Activated CD4-positive, alpha-beta memory T cell treated with anti-CD3 and anti-CD28 coated beads for 36 hours (primary cell): ENCODE data around the gene CSNK1D. TPM values are rescaled to one million over a fixed set of nuclear protein-coding genes. Genes with fewer than 3 reads are reported as not detected.

ENCODE experiments used
- CTCF ChIA-PET: fragments of 350-600 bp; sonication (Branson Sonifier 250); formaldehyde crosslinking; loops from one replicate; lab custom pipeline; 2021; ENCODE audit warnings: antibody characterized with exemption, inconsistent platforms; lab: Charles Lee
- POLR2A ChIA-PET: fragments of 350-600 bp; sonication (Branson Sonifier 250); formaldehyde crosslinking; loops from one replicate; lab custom pipeline; 2021; ENCODE audit warnings: antibody characterized with exemption; lab: Charles Lee
- DNase-seq: peaks from one replicate; pipeline ENCODE4 v3.0.0-alpha.2; 2020
- H3K27ac Mint-ChIP-seq: one replicate; pipeline ENCODE4 v1.8.0; 2021; ENCODE audit warnings: mixed read lengths
- H3K27me3 Mint-ChIP-seq: one replicate; pipeline ENCODE4 v1.8.0; 2021; ENCODE audit warnings: mixed read lengths
- H3K36me3 Mint-ChIP-seq: one replicate; pipeline ENCODE4 v1.8.0; 2021; ENCODE audit warnings: mixed read lengths
- H3K4me1 Mint-ChIP-seq: one replicate; pipeline ENCODE4 v1.8.0; 2021; ENCODE audit warnings: low read depth, mixed read lengths
- H3K4me3 Mint-ChIP-seq: one replicate; pipeline ENCODE4 v1.8.0; 2021; ENCODE audit warnings: mild to moderate bottlenecking, mixed read lengths
- H3K9me3 Mint-ChIP-seq: one replicate; pipeline ENCODE4 v1.8.0; 2021; ENCODE audit warnings: mixed read lengths
- intact Hi-C: fragments of 100-400 bp; cut with micrococcal nuclease; formaldehyde crosslinking; loops from one replicate; pipeline ENCODE4 v1.15.1; 2023
- total RNA-seq, 2 experiments: library from RNA; stranded (reverse); gene quantifications; one replicate each; pipeline ENCODE4 v1.2.3, GENCODE V29; 2021

The CSNK1D gene
- total RNA-seq, 2 experiments from 2014 or later, result 110 to 111 TPM

DNA sequence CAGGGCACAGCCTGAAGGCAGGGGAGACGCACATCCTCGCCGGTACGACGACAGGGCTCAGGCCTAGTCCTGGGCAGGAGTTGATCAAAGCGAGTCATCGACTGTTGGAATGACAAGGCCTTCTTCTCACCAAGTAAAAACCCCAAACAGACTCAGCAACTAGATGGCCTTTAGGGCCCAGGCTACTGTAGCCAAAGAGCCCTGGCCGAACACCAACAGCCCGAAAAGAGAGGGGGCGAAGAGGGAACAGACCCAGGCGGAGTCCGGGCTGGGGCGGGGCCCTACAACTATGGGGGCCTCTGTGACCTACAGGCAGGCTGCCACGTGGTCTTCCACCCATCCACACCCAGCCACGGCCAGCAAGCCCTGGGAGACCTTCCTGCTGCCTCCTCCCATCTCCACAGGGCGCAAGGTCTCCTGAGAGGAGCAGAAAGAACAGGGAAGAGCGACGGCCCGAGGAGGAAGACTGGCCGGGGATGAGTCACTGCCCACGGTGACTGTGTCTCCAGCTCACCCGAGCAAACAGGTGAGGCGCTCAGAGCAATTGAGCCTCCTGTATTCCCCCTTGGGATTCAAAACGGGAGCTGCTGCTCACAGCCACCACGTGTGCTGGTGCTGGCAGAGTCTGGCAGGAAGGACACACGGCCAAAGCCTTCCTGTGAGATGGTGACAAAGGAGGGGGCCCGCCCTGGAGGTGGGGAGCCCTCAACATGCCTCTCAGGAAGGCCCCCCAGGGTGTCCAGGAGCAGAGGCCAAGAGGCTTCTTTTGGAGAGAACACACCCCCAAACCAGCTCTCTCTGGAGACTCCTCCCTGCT lies 26.9 kb downstream of the CSNK1D start:
- Mint-ChIP-seq H3K9me3 (no peaks in the 10 kb centered on the region), H3K4me3 (no peak overlapping the region), H3K27me3 (no peaks in the 10 kb centered on the region), H3K36me3 (peaks cover 63% of the 10 kb centered on the region), H3K27ac (peak overlapping the region; percentile 77), H3K4me1 (peaks cover 26% of the 10 kb centered on the region)
- intact Hi-C loops, result no loop called here
- DNase-seq, result no peak
- ChIA-PET CTCF (interaction anchor here (2.7 kb wide), 1 partner anchor 11 kb away, joined by 8 read pairs; no protein-coding TSS in a partner anchor), POLR2A (interaction anchor here (0.6 kb wide), 1 partner anchor 10 kb away, joined by 3 read pairs; no protein-coding TSS in a partner anchor)

- CTCF ChIA-PET, result no interaction called here
- H3K36me3 Mint-ChIP-seq, result peaks cover 60% of the 10 kb centered on the region
- no peaks in the 10 kb centered on the region for H3K27me3 Mint-ChIP-seq
- H3K9me3 Mint-ChIP-seq, result no peaks in the 10 kb centered on the region
- no peak overlapping the region for H3K4me3 Mint-ChIP-seq
- POLR2A ChIA-PET, result interaction anchor here (0.6 to 0.8 kb wide), 2 partner anchors 11 to 71 kb away, joined by 3 read pairs; no protein-coding TSS in a partner anchor
- H3K4me1 Mint-ChIP-seq, result peaks cover 29% of the 10 kb centered on the region
- intact Hi-C loops, result no loop called here
- DNase-seq, result no peak
- H3K27ac Mint-ChIP-seq, result peak overlapping the region; percentile 77
These were observed 27.5 kb downstream of the CSNK1D start for GRCh38 chr17:82246040-82246364.

- peaks cover 35% of the 10 kb centered on the region for H3K4me1 Mint-ChIP-seq
- intact Hi-C loops, result no loop called here
- no peak overlapping the region for H3K4me3 Mint-ChIP-seq
- no peaks in the 10 kb centered on the region for H3K27me3 Mint-ChIP-seq
- DNase-seq, result no peak
- H3K27ac Mint-ChIP-seq, result peak overlapping the region; percentile 70
- no peaks in the 10 kb centered on the region for H3K9me3 Mint-ChIP-seq
- CTCF ChIA-PET, result interaction anchor here (1.2 kb wide), 2 partner anchors 9 to 47 kb away, joined by 3 to 5 read pairs; no protein-coding TSS in a partner anchor
- POLR2A ChIA-PET, result interaction anchor here (0.6 to 0.8 kb wide), 2 partner anchors 11 to 71 kb away, joined by 3 read pairs; no protein-coding TSS in a partner anchor
- peaks cover 59% of the 10 kb centered on the region for H3K36me3 Mint-ChIP-seq
These were observed 28.1 kb downstream of the CSNK1D start for GRCh38 chr17:82245134-82246039.

- Mint-ChIP-seq H3K4me3 (no peak overlapping the region), H3K27me3 (no peaks in the 10 kb centered on the region), H3K36me3 (peaks cover 58% of the 10 kb centered on the region), H3K4me1 (peaks cover 41% of the 10 kb centered on the region), H3K27ac (peak overlapping the region; percentile 70), H3K9me3 (no peaks in the 10 kb centered on the region)
- peak; percentile 60 for DNase-seq
- intact Hi-C loops, result no loop called here
- CTCF ChIA-PET, result interaction anchor here (0.8 to 2.1 kb wide), 6 partner anchors 9 to 213 kb away, joined by 3 to 5 read pairs (median 3); partner anchors contain the start of gene RAC3
- POLR2A ChIA-PET, result interaction anchor here (0.8 kb wide), 1 partner anchor 73 kb away, joined by 3 read pairs; the partner anchor contains the start of gene CD7
These were observed 28.9 kb downstream of the CSNK1D start for GRCh38 chr17:82244413-82245133.

DNA sequence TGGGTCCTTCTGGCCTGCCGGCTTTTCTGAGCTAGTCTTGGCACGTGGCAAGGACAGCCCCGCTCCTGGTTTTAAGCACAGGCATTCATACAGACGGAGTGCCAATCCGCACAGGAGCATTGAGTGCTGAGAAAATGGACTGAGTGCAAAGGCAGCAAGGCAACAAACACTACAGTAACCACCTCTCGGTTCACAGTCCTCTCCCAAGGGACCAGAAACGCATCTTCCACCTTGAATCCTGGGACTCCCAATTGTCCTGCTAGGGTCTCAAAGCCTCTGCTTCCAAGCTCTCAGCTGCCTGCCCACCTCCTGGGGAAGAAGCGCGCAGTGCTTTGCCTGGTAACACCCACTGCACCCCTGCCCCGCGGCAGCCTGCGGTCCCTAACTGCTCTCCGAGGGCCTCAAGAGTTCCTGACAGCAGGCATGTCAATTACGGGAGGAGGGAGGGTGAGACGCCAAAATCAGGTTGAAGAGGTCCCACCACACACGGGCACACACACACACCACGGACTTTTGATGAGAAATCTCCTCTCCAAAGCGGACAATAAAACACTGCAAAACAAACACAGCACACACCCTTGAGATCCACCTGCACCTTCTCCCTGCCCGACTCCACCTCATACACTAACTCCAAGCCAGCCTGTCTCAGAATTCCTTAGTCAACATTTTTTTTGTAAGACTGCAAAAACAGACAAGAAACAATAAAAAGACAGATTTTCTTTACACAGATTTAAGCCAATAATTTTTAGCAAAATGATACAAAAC lies 29.7 kb downstream of the CSNK1D start:
- H3K9me3 Mint-ChIP-seq, result no peaks in the 10 kb centered on the region
- ChIA-PET POLR2A (interaction anchor here (0.8 kb wide), 1 partner anchor 73 kb away, joined by 3 read pairs; the partner anchor contains the start of gene CD7), CTCF (interaction anchor here (0.8 to 2.1 kb wide), 7 partner anchors 8 to 213 kb away, joined by 3 to 5 read pairs (median 3); partner anchors contain the start of gene RAC3)
- H3K4me1 Mint-ChIP-seq, result peaks cover 47% of the 10 kb centered on the region
- peaks cover 57% of the 10 kb centered on the region for H3K36me3 Mint-ChIP-seq
- intact Hi-C loops, result no loop called here
- no peaks in the 10 kb centered on the region for H3K27me3 Mint-ChIP-seq
- no peak overlapping the region for H3K4me3 Mint-ChIP-seq
- peak overlapping the region; percentile 70 for H3K27ac Mint-ChIP-seq
- no peak for DNase-seq

GRCh38 chr17:82242977-82243647 lies 30.4 kb downstream of the CSNK1D start:
- Mint-ChIP-seq H3K36me3 (peaks cover 55% of the 10 kb centered on the region), H3K9me3 (no peaks in the 10 kb centered on the region), H3K4me1 (peaks cover 54% of the 10 kb centered on the region), H3K4me3 (no peak overlapping the region), H3K27me3 (no peaks in the 10 kb centered on the region), H3K27ac (peak overlapping the region; percentile 18)
- ChIA-PET POLR2A (interaction anchor here (0.9 to 3.8 kb wide), 2 partner anchors 11 to 55 kb away, joined by 3 to 18 read pairs; no protein-coding TSS in a partner anchor), CTCF (interaction anchor here (0.8 to 2.1 kb wide), 6 partner anchors 10 to 212 kb away, joined by 3 to 5 read pairs (median 3); partner anchors contain the start of gene RAC3)
- intact Hi-C loops, result no loop called here
- DNase-seq, result no peak

DNA sequence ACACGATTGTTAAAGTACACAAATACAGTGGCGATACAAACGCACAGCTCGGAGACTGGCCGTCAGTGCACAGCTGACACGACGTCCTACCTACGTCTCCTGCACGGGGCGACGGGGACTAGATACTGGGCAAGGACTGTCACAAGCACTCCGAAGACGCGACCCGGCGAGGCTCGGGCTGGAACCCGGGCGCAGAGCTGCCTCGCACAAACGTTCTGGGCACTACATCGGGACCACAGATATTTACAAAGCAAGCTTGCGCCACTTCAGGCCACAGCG lies 30.9 kb downstream of the CSNK1D start:
- Mint-ChIP-seq H3K4me1 (peaks cover 54% of the 10 kb centered on the region), H3K9me3 (no peaks in the 10 kb centered on the region), H3K27me3 (no peaks in the 10 kb centered on the region), H3K27ac (peak overlapping the region; percentile 23), H3K4me3 (no peak overlapping the region), H3K36me3 (peaks cover 52% of the 10 kb centered on the region)
- intact Hi-C loops, result no loop called here
- POLR2A ChIA-PET, result interaction anchor here (0.9 to 3.8 kb wide), 2 partner anchors 12 to 56 kb away, joined by 3 to 18 read pairs; no protein-coding TSS in a partner anchor
- no peak for DNase-seq
- CTCF ChIA-PET, result interaction anchor here (0.8 to 2.1 kb wide), 3 partner anchors 60 to 212 kb away, joined by 3 to 5 read pairs (median 4); partner anchors contain the start of gene RAC3

GRCh38 chr17:82241926-82242697 lies 31.4 kb downstream of the CSNK1D start:
- ChIA-PET POLR2A (interaction anchor here (0.6 to 3.8 kb wide), 6 partner anchors 12 to 966 kb away, joined by 3 to 18 read pairs (median 4); partner anchors contain the start of genes CD7 and SLC16A3), CTCF (interaction anchor here (0.6 to 2.1 kb wide), 5 partner anchors 61 to 211 kb away, joined by 3 to 5 read pairs (median 4); partner anchors contain the start of genes RAC3 and SECTM1)
- no peaks in the 10 kb centered on the region for H3K27me3 Mint-ChIP-seq
- H3K9me3 Mint-ChIP-seq, result no peaks in the 10 kb centered on the region
- H3K4me1 Mint-ChIP-seq, result peaks cover 56% of the 10 kb centered on the region
- H3K27ac Mint-ChIP-seq, result peak overlapping the region; percentile 84
- peaks cover 52% of the 10 kb centered on the region for H3K36me3 Mint-ChIP-seq
- H3K4me3 Mint-ChIP-seq, result no peak overlapping the region
- no peak for DNase-seq
- intact Hi-C loops, result no loop called here

GRCh38 chr17:82241183-82241925 lies 32.1 kb downstream of the CSNK1D start:
- no peaks in the 10 kb centered on the region for H3K27me3 Mint-ChIP-seq
- DNase-seq, result peak; percentile 79
- H3K36me3 Mint-ChIP-seq, result peaks cover 49% of the 10 kb centered on the region
- intact Hi-C loops, result no loop called here
- no peaks in the 10 kb centered on the region for H3K9me3 Mint-ChIP-seq
- peaks cover 58% of the 10 kb centered on the region for H3K4me1 Mint-ChIP-seq
- CTCF ChIA-PET, result interaction anchor here (0.6 to 1.8 kb wide), 4 partner anchors 61 to 181 kb away, joined by 3 to 5 read pairs (median 4); partner anchors contain the start of gene SECTM1
- H3K4me3 Mint-ChIP-seq, result peak overlapping the region; percentile 29
- peak overlapping the region; percentile 84 for H3K27ac Mint-ChIP-seq
- POLR2A ChIA-PET, result interaction anchor here (0.6 to 3.8 kb wide), 6 partner anchors 13 to 966 kb away, joined by 3 to 18 read pairs (median 4); partner anchors contain the start of genes CD7 and SLC16A3
